ENCODE measurements around the gene MAEL. TPM values are rescaled to one million over a fixed set of nuclear protein-coding genes. Genes with fewer than 3 reads are reported as not detected.

The MAEL gene
- total RNA-seq, 1 experiment from 2014 or later, result not detected

DNA sequence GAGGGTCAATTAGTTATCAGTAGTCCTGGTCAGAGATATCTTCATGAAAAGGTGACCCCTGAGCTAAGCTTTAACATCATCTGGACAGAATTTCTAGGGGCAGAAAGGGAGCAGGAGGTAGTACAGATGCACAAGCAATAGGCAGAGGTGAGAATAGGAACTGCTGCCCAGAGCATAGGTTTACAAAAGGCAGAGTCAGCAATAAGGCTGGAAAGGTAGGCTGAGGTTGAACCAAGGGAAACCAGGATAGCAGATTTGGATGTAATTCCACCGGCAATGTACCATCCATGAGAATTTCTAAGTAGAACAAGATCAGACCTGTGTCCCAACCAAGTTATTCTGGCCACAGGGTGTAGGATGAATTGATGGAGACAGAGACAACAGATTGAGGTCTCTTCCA is 7.5 kb upstream of the MAEL start:
- Histone ChIP-seq H3K36me3 (ENCODE audit: low read depth, low read length) (no peaks in the 10 kb centered on the region), H4K20me1 (ENCODE audit: low read length) (no peaks in the 10 kb centered on the region), H3K27me3 (ENCODE audit: low read length) (peaks cover 59% of the 10 kb centered on the region), H3K9ac (ENCODE audit: low read length) (no peak overlapping the region), H3K27ac (ENCODE audit: low read length) (no peak overlapping the region), H3K9me3 (ENCODE audit: low read length) (no peaks in the 10 kb centered on the region), H3K4me1 (ENCODE audit: insufficient read depth, low read length) (no peaks in the 10 kb centered on the region), H3K9me2 (replicated peaks; ENCODE audit: low read length) (no peaks in the 10 kb centered on the region), H3F3A (ENCODE audit: low read length, unreplicated experiment) (no peaks in the 10 kb centered on the region), H3K79me2 (ENCODE audit: low read length) (no peaks in the 10 kb centered on the region), H3K4me3 (ENCODE audit: low read length) (no peak overlapping the region), H3K4me2 (ENCODE audit: low read length) (no peak overlapping the region), H2AFZ (ENCODE audit: low read length) (no peak overlapping the region)
- ATAC-seq (no peak), DNase-seq (no peak)
- ChIA-PET CTCF (no interaction called here), POLR2A (ENCODE audit: unreplicated experiment) (no interaction called here)
- intact Hi-C loops (cut with micrococcal nuclease), result no loop called here
- BruUV-seq (replicated peaks), result no TSS peak
- TF ChIP-seq EZH2 (IDR thresholded peaks at IDR 0.05; ENCODE audit: low read length, unreplicated experiment), result no peak

DNA sequence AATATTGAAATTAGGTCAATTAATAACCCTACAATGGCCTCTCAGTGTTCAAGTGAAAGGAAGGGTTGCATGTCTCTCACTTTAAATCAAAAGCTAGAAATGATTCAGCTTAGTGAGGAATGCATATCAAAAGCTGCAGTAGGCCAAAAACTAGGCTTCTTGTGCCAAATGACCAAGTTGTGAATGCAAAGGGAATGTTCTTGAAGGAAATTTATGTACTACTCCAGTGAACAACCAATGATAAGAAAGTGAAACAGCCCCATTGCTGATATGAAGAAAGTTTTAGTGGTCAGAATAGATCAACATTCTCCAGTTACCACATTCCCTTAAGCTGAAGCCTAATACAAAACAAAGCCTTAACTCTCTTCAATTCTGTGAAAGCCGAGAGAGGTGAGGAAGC is 10.0 kb downstream of the MAEL start:
- H3K4me3 ChIP-seq (ENCODE audit: low read length), result no peak overlapping the region
- no peaks in the 10 kb centered on the region for H3K36me3 ChIP-seq (ENCODE audit: low read depth, low read length)
- H3F3A ChIP-seq (ENCODE audit: low read length, unreplicated experiment), result no peaks in the 10 kb centered on the region
- H3K9me3 ChIP-seq (ENCODE audit: low read length), result peaks cover 4% of the 10 kb centered on the region; the same call in 1 of the 2 replicates
- DNase-seq (no peak), ATAC-seq (no peak)
- H3K27me3 ChIP-seq (ENCODE audit: low read length), result peaks cover 76% of the 10 kb centered on the region
- intact Hi-C loops (cut with micrococcal nuclease), result no loop called here
- no peak overlapping the region for H3K27ac ChIP-seq (ENCODE audit: low read length)
- POLR2A ChIA-PET (ENCODE audit: unreplicated experiment), result no interaction called here
- no peaks in the 10 kb centered on the region for H3K79me2 ChIP-seq (ENCODE audit: low read length)
- CTCF ChIA-PET, result no interaction called here
- no peaks in the 10 kb centered on the region for H3K4me1 ChIP-seq (ENCODE audit: insufficient read depth, low read length)
- no peak overlapping the region for H3K4me2 ChIP-seq (ENCODE audit: low read length)
- TF ChIP-seq EZH2phosphoT487 (IDR thresholded peaks at IDR 0.05; ENCODE audit: borderline replicate concordance, low read length) (no peak), EZH2 (IDR thresholded peaks at IDR 0.05; ENCODE audit: low read length, unreplicated experiment) (no peak)
- TF ChIP-seq, protein P1, sequence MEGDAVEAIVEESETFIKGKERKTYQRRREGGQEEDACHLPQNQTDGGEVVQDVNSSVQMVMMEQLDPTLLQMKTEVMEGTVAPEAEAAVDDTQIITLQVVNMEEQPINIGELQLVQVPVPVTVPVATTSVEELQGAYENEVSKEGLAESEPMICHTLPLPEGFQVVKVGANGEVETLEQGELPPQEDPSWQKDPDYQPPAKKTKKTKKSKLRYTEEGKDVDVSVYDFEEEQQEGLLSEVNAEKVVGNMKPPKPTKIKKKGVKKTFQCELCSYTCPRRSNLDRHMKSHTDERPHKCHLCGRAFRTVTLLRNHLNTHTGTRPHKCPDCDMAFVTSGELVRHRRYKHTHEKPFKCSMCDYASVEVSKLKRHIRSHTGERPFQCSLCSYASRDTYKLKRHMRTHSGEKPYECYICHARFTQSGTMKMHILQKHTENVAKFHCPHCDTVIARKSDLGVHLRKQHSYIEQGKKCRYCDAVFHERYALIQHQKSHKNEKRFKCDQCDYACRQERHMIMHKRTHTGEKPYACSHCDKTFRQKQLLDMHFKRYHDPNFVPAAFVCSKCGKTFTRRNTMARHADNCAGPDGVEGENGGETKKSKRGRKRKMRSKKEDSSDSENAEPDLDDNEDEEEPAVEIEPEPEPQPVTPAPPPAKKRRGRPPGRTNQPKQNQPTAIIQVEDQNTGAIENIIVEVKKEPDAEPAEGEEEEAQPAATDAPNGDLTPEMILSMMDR (conservative IDR thresholded peaks at IDR 0.05; ENCODE audit: low read depth, low read length), result no peak
- H3K9me2 ChIP-seq (replicated peaks; ENCODE audit: low read length), result no peaks in the 10 kb centered on the region
- BruUV-seq (replicated peaks), result no TSS peak
- no peak overlapping the region for H3K9ac ChIP-seq (ENCODE audit: low read length)
- no peak overlapping the region for H2AFZ ChIP-seq (ENCODE audit: low read length)
- no peaks in the 10 kb centered on the region for H4K20me1 ChIP-seq (ENCODE audit: low read length)

DNA sequence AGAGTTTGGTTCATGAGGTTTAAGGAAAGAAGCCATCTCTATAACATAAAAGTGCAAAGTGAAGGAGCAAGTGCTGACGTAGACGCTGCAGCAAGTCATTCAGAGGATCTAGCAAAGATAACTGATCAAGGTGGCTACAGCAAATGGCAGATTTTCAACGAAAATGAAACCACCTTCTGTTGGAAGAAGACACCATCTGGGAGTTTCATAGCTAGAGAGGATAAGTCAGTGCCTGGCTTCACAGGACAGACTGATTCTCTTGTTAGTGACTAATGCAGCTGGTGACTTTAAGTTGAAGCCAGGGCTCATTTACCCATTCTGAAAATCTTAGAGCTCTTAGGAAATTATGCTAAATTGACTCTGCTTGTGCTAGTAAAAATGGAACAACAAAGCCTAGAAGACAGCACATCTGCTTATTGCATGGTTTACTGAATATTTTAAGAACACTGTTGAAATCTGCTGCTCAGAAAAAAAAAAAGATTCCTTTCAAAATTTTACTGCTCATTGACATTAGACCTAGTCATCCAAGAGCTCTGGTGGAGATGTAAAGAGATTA is 10.5 kb downstream of the MAEL start:
- Histone ChIP-seq H3K9me2 (replicated peaks; ENCODE audit: low read length) (no peaks in the 10 kb centered on the region), H3K9me3 (ENCODE audit: low read length) (peaks cover 4% of the 10 kb centered on the region; the same call in 1 of the 2 replicates), H3K27me3 (ENCODE audit: low read length) (peaks cover 71% of the 10 kb centered on the region), H3K4me1 (ENCODE audit: insufficient read depth, low read length) (no peaks in the 10 kb centered on the region), H3K9ac (ENCODE audit: low read length) (no peak overlapping the region), H2AFZ (ENCODE audit: low read length) (no peak overlapping the region), H3K4me2 (ENCODE audit: low read length) (no peak overlapping the region), H3F3A (ENCODE audit: low read length, unreplicated experiment) (no peaks in the 10 kb centered on the region), H4K20me1 (ENCODE audit: low read length) (no peaks in the 10 kb centered on the region), H3K27ac (ENCODE audit: low read length) (no peak overlapping the region), H3K4me3 (ENCODE audit: low read length) (no peak overlapping the region), H3K79me2 (ENCODE audit: low read length) (no peaks in the 10 kb centered on the region), H3K36me3 (ENCODE audit: low read depth, low read length) (no peaks in the 10 kb centered on the region)
- ChIA-PET POLR2A (ENCODE audit: unreplicated experiment) (no interaction called here), CTCF (no interaction called here)
- TF ChIP-seq EZH2 (IDR thresholded peaks at IDR 0.05; ENCODE audit: low read length, unreplicated experiment) (no peak), EZH2phosphoT487 (IDR thresholded peaks at IDR 0.05; ENCODE audit: borderline replicate concordance, low read length) (no peak)
- TF ChIP-seq, protein P1 (conservative IDR thresholded peaks at IDR 0.05; ENCODE audit: low read depth, low read length), result no peak
- intact Hi-C loops (cut with micrococcal nuclease), result no loop called here
- BruUV-seq (replicated peaks), result no TSS peak
- no peak for DNase-seq
- no peak for ATAC-seq
